ENCODE measurements around the gene CACNA1B. TPM values are rescaled to one million over a fixed set of nuclear protein-coding genes. Genes with fewer than 3 reads are reported as not detected.

CACNA1B gene
- total RNA-seq, 2 donors from 2014 or later: 0.19 to 0.42 TPM

DNA sequence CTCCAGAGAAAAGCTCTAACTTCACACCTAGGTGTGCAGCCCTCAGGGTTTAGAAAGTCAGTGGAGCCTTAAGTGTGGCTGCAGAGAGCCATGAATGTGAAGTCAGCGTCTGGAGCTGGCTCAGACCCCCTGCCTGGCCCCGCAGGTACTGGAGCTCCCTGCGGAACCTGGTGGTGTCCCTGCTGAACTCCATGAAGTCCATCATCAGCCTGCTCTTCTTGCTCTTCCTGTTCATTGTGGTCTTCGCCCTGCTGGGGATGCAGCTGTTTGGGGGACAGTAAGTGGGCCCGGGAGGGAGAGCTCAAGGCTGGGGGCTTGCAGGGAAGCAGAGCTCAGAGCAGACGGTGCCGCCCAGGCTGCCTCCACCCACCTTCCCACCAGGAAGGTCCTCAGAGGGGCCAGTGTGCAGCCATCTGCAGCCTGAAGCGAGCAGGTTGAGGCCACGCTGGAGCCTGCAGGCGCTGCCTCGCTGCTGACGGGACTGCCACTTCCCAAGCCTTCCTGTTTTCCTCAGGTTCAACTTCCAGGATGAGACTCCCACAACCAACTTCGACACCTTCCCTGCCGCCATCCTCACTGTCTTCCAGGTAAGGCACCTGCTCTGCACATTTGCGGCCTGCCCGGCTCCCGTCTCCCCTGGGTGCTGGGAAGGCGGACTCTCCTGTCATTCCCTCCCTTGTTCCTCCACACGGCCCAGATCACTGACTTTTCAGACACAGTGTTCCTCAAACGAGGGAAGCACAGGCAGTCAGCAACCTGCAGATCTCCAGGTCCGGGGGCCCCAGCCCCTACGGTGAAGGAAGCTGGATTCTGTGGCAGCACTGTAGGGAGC is 108.9 kb downstream of the CACNA1B start:
- DNase-seq: no peak
- Histone ChIP-seq H3K36me3 (no peaks in the 10 kb centered on the region), H3K4me3 (no peak overlapping the region), H3K9ac (ENCODE audit: low read depth in 2 of 2, low read length in 2 of 2) (no peak overlapping the region), H3K27me3 (no peaks in the 10 kb centered on the region), H3K4me1 (no peaks in the 10 kb centered on the region), H3K9me3 (no peaks in the 10 kb centered on the region), H3K27ac (no peak overlapping the region)
- TF ChIP-seq, protein P1, sequence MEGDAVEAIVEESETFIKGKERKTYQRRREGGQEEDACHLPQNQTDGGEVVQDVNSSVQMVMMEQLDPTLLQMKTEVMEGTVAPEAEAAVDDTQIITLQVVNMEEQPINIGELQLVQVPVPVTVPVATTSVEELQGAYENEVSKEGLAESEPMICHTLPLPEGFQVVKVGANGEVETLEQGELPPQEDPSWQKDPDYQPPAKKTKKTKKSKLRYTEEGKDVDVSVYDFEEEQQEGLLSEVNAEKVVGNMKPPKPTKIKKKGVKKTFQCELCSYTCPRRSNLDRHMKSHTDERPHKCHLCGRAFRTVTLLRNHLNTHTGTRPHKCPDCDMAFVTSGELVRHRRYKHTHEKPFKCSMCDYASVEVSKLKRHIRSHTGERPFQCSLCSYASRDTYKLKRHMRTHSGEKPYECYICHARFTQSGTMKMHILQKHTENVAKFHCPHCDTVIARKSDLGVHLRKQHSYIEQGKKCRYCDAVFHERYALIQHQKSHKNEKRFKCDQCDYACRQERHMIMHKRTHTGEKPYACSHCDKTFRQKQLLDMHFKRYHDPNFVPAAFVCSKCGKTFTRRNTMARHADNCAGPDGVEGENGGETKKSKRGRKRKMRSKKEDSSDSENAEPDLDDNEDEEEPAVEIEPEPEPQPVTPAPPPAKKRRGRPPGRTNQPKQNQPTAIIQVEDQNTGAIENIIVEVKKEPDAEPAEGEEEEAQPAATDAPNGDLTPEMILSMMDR (IDR thresholded peaks at IDR 0.05): no peak
- intact Hi-C loops (cut with DNase I): no loop called here

DNA sequence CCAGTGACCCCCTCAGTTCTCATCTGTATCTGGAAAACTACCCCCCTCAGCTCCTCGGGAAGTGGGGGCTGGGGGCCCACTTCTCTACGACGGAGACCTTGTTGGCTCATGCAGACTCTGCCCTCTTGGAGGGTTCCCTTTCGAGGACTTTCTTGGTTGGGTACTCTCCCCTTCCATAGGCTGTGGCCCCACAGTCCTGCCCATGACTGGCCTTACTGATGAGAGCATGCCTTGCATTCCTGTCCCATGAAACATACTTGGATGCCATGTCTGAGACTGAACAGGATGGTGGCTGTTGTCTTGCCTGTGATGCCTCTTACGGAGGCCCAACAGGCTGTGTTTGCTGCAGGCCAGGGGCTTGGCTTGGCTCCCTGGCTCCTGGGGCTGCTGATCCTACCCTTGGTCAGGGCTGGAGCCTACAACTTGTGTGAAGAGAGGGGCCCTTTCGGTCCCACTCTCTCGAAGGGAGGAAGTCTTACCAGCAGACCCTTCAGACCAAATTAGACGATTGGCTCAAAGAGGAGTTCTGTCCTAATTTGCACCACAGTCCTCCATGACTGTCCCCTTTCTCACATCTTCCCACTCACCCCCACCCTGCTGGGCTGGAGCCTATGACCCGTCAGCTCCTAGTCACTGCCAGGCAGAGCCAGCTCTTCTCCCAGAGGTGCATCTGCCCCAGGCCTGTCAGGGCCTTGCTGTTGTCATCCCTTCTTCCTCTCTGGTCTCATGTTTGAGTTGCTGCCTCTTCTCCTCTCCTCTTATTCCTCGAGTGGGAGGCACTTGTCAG is 109.9 kb downstream of the CACNA1B start:
- H3K36me3 ChIP-seq: no peaks in the 10 kb centered on the region
- H3K9me3 ChIP-seq: no peaks in the 10 kb centered on the region
- H3K9ac ChIP-seq (ENCODE audit: low read depth in 2 of 2, low read length in 2 of 2): no peak overlapping the region
- TF ChIP-seq, protein P1 (IDR thresholded peaks at IDR 0.05): no peak
- no peak overlapping the region for H3K4me3 ChIP-seq
- no peak for DNase-seq
- H3K27me3 ChIP-seq: no peaks in the 10 kb centered on the region
- intact Hi-C loops (cut with DNase I): no loop called here
- H3K27ac ChIP-seq: no peak overlapping the region
- no peaks in the 10 kb centered on the region for H3K4me1 ChIP-seq

DNA sequence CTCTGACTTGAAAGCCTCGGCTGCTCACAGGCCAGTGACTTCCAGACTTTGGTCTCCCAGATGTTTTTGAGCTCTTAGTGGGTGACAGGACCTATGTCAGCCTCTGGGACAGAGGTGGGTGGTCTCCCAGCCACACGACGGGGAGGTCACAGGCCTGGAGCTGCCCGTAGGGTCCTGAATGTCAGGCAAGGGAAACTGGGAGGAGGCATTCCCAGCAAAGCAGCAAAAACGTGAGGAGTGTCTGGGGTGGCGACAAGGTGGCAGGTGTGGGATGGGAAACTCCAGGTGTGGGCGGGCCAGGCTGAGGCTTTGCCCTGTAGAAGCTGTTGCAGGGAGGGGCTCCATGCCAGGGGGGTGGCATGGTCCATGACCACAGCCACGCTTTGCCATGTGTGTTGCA is 110.5 kb downstream of the CACNA1B start:
- TF ChIP-seq, protein P1 (IDR thresholded peaks at IDR 0.05): no peak
- H3K9me3 ChIP-seq: no peaks in the 10 kb centered on the region
- H3K9ac ChIP-seq (ENCODE audit: low read depth in 2 of 2, low read length in 2 of 2): no peak overlapping the region
- H3K27ac ChIP-seq: no peak overlapping the region
- intact Hi-C loops (cut with DNase I): no loop called here
- DNase-seq: no peak
- no peaks in the 10 kb centered on the region for H3K27me3 ChIP-seq
- H3K4me3 ChIP-seq: no peak overlapping the region
- no peaks in the 10 kb centered on the region for H3K4me1 ChIP-seq
- H3K36me3 ChIP-seq: no peaks in the 10 kb centered on the region

DNA sequence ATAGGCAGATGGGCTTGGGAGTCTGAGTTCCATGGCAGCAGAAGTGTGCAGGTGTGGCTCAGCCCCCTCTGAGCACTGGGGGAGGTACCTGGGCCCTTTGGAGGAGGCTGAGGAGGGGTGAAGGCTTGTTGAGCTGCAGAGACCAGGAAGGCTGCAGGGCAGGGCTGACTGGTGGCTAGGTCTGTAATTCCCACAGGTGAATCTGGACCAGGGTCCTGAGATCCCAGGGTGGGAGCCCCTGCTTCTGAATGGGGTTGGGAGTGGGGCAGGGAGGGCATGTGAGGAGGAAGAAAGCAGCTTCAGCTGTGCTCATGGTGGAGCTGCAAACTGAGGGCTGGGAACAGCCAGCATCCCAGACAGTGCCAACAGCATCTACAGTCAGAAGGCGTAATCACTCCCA is 111.1 kb downstream of the CACNA1B start:
- Histone ChIP-seq H3K9ac (ENCODE audit: low read depth in 2 of 2, low read length in 2 of 2) (no peak overlapping the region), H3K4me1 (no peaks in the 10 kb centered on the region), H3K27me3 (no peaks in the 10 kb centered on the region), H3K27ac (no peak overlapping the region), H3K4me3 (no peak overlapping the region), H3K36me3 (no peaks in the 10 kb centered on the region), H3K9me3 (no peaks in the 10 kb centered on the region)
- DNase-seq: no peak
- intact Hi-C loops (cut with DNase I): no loop called here
- TF ChIP-seq, protein P1 (IDR thresholded peaks at IDR 0.05): no peak

DNA sequence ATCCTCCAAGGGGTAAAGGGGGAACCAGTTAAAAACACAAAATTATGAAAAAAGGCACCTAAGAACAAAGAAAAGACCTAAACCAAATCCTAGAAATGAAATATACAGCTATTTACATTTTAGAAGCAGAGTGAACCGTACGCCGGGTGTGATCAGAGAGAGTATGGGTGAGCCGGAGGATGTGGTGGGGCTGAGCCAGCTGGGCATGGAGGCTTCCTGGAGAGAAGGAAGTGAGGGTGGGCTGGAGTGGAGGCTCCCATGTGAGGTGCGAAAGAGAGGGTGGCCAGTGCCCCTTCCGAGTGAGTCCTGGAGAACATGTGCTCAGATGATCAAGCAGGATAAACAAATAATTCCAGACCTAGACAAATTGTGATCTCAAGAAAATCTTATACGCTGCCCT is 111.6 kb downstream of the CACNA1B start:
- Histone ChIP-seq H3K4me1 (no peaks in the 10 kb centered on the region), H3K4me3 (no peak overlapping the region), H3K9ac (ENCODE audit: low read depth in 2 of 2, low read length in 2 of 2) (no peak overlapping the region), H3K27me3 (no peaks in the 10 kb centered on the region), H3K27ac (no peak overlapping the region), H3K36me3 (no peaks in the 10 kb centered on the region), H3K9me3 (no peaks in the 10 kb centered on the region)
- DNase-seq: no peak
- intact Hi-C loops (cut with DNase I): no loop called here
- TF ChIP-seq, protein P1 (IDR thresholded peaks at IDR 0.05): no peak

Measured in colonic mucosa (tissue), 4 donors.